Kidney (tissue), 14 donors: ENCODE measurements around the gene ZNF488. TPM values are rescaled to one million over a fixed set of nuclear protein-coding genes. Genes with fewer than 3 reads are reported as not detected.
A peak's percentile ranks its signal among the peaks of the same experiment; 100 is the strongest.

Experiments used
- DNase-seq, 5 donors: peaks; one replicate each; pipeline ENCODE4 v3.0.0-alpha.2; 2013 to 2020
- FAIRE-seq: peaks from 2 replicates; lab custom pipeline; 2012; peaks lifted over from hg19 to GRCh38; lab: Jason Lieb, UNC
- H3K27ac ChIP-seq, 2 donors: one replicate each; pipeline ENCODE4 v1.7.0; 2013; ENCODE audit warnings: low read depth in 2 of 2, low read length in 2 of 2, inconsistent platforms in 1 of 2
- H3K27me3 ChIP-seq: one replicate; pipeline ENCODE4 v1.7.1; 2013; ENCODE audit warnings: low read length, inconsistent platforms; ENCODE audit not compliant: control insufficient read depth, insufficient read depth
- H3K36me3 ChIP-seq, 3 donors: one replicate each; pipeline versions ENCODE4 v1.7.0 to v1.7.1; 2013; ENCODE audit warnings: low read length in 3 of 3, control low read depth in 1 of 3, inconsistent platforms in 1 of 3; ENCODE audit not compliant: insufficient read depth in 3 of 3, control insufficient read depth in 2 of 3
- H3K4me1 ChIP-seq, 3 donors: one replicate each; pipeline versions ENCODE4 v1.7.0 to v1.7.1; 2013; ENCODE audit warnings: low read length in 3 of 3, inconsistent platforms in 1 of 3, low read depth in 1 of 3; ENCODE audit not compliant: control insufficient read depth in 2 of 3, insufficient read depth in 2 of 3
- H3K4me3 ChIP-seq, 3 donors: one replicate each; pipeline versions ENCODE4 v1.7.0 to v1.8.1; 2013; ENCODE audit warnings: low read length in 3 of 3, control low read depth in 1 of 3, inconsistent platforms in 1 of 3
- H3K9ac ChIP-seq, 3 donors: one replicate each; pipeline versions ENCODE4 v1.7.0 to v1.7.1; 2013; ENCODE audit warnings: low read length in 3 of 3, control low read depth in 1 of 3, inconsistent platforms in 1 of 3
- H3K9me3 ChIP-seq, 3 donors: one replicate each; pipeline versions ENCODE4 v1.7.0 to v1.7.1; 2013; ENCODE audit warnings: low read length in 3 of 3, control low read depth in 1 of 3, inconsistent platforms in 1 of 3; ENCODE audit not compliant: control insufficient read depth in 2 of 3, insufficient read depth in 1 of 3
- CTCF ChIP-seq: IDR thresholded peaks from 3 replicates; pipeline ENCODE4 v1.5.1; 2012; ENCODE audit warnings: mild to moderate bottlenecking, moderate library complexity, borderline replicate concordance; ENCODE audit not compliant: insufficient read depth; ENCODE audit errors: extremely low read depth
- intact Hi-C: fragments of 100-400 bp; cut with DNase I; formaldehyde crosslinking; loops from one replicate; pipeline ENCODE4 v1.11.1; 2022
- polyA plus RNA-seq: library from polyadenylated mRNA; stranded (reverse); fragments of 350-450 nt; fragmentation: Illumina TruSeq; extraction: RNeasy Lipid Tissue Mini Kit (QIAGEN cat#74804); gene quantifications from one replicate; pipeline ENCODE4 v1.2.3, GENCODE V29; 2014; ENCODE audit warnings: low read depth, low replicate concordance; ENCODE audit not compliant: insufficient read depth
- total RNA-seq: library from RNA; stranded (reverse); fragmentation: NEBNext Ultra II Directional; extraction: Animal tissue kit (Norgen Biotek cat#: 25700); gene quantifications from one replicate; pipeline ENCODE4 v1.2.1, GENCODE V29; 2021
- donor health status: control.
- donor health status: control.
- donor health status: control.
- donor health status: control.
- donor health status: control.
- donor health status: DM: yes; HTN: yes; CAD: no.
- donor health status: Normal renal cell carcinoma (clear cell type).

ZNF488 gene
- total and polyA plus RNA-seq, 2 donors from 2014 or later: 0.09 to 4.0 TPM

- H3K9ac ChIP-seq: no peak overlapping the region
- H3K4me1 ChIP-seq: peaks cover 7 to 23% (median 7%) of the 10 kb centered on the region in 3 donors
- FAIRE-seq: no peak
- peaks cover 0 to 2% (median 0%) of the 10 kb centered on the region in 3 donors for H3K9me3 ChIP-seq
- intact Hi-C loops: no loop called here
- H3K4me3 ChIP-seq: no peak overlapping the region
- no peak for TF ChIP-seq CTCF
- H3K36me3 ChIP-seq: no peaks in the 10 kb centered on the region
- peak in 1 of 5 donors; percentile 73 for DNase-seq
- no peaks in the 10 kb centered on the region for H3K27me3 ChIP-seq
- no peak overlapping the region for H3K27ac ChIP-seq
These were observed 21.9 kb upstream of the ZNF488 start for GRCh38 chr10:47405857-47406547.

- Histone ChIP-seq H3K4me1 (peaks cover 7 to 23% (median 7%) of the 10 kb centered on the region in 3 donors), H3K4me3 (no peak overlapping the region), H3K9me3 (peaks cover 0 to 2% (median 0%) of the 10 kb centered on the region in 3 donors), H3K27me3 (no peaks in the 10 kb centered on the region), H3K36me3 (no peaks in the 10 kb centered on the region), H3K9ac (no peak overlapping the region), H3K27ac (peak overlapping the region in 1 of 2 donors; percentile 4)
- intact Hi-C loops: no loop called here
- FAIRE-seq (no peak), DNase-seq (no peak)
- TF ChIP-seq CTCF: no peak
These were observed 20.8 kb upstream of the ZNF488 start for GRCh38 chr10:47404937-47405336.

GRCh38 chr10:47404446-47404845, 20.4 kb upstream of the ZNF488 start:
- no peak for TF ChIP-seq CTCF
- Histone ChIP-seq H3K27me3 (no peaks in the 10 kb centered on the region), H3K27ac (no peak overlapping the region), H3K4me3 (no peak overlapping the region), H3K9ac (no peak overlapping the region), H3K9me3 (peaks cover 0 to 2% (median 0%) of the 10 kb centered on the region in 3 donors), H3K36me3 (no peaks in the 10 kb centered on the region), H3K4me1 (peaks cover 7 to 23% (median 7%) of the 10 kb centered on the region in 3 donors)
- intact Hi-C loops: no loop called here
- DNase-seq: peak in 2 of 5 donors; percentile 38 to 62
- no peak for FAIRE-seq
